ENCODE results near the gene CCT8. TPM values are rescaled to one million over a fixed set of nuclear protein-coding genes. Genes with fewer than 3 reads are reported as not detected.

The CCT8 gene, protein sequence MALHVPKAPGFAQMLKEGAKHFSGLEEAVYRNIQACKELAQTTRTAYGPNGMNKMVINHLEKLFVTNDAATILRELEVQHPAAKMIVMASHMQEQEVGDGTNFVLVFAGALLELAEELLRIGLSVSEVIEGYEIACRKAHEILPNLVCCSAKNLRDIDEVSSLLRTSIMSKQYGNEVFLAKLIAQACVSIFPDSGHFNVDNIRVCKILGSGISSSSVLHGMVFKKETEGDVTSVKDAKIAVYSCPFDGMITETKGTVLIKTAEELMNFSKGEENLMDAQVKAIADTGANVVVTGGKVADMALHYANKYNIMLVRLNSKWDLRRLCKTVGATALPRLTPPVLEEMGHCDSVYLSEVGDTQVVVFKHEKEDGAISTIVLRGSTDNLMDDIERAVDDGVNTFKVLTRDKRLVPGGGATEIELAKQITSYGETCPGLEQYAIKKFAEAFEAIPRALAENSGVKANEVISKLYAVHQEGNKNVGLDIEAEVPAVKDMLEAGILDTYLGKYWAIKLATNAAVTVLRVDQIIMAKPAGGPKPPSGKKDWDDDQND
- total RNA-seq (100 to 1,000 TPM; 122 to 130 TPM), polyA plus RNA-seq (ENCODE audit: insufficient read length in 2 of 2) (100 to 1,000 TPM; 143 to 155 TPM)
- long read RNA-seq, donor 1, transcript CCT8-201 (15 exons, 2,005 nt), result major isoform, 49 of 116 reads
- long read RNA-seq, donor 1, partial matches to known transcripts, result 54 of 116 reads
- long read RNA-seq, donor 1, other reads (novel, unspliced or antisense), result 10 of 116 reads
- long read RNA-seq, donor 2, transcript CCT8-201 (15 exons, 2,005 nt), result major isoform, 17 of 23 reads
- long read RNA-seq, donor 2, partial matches to known transcripts, result 5 of 23 reads
- long read RNA-seq, donor 2, other reads (novel, unspliced or antisense), result 0 of 23 reads
- long read RNA-seq, donor 3, transcript CCT8-201 (15 exons, 2,005 nt), result major isoform, 18 of 25 reads
- long read RNA-seq, donor 3, partial matches to known transcripts, result 6 of 25 reads
- long read RNA-seq, donor 3, other reads (novel, unspliced or antisense), result 0 of 25 reads
- long read RNA-seq, donor 4, transcript CCT8-210 (5 exons, 1,326 nt), result minor isoform, 7 of 168 reads
- long read RNA-seq, donor 4, transcript CCT8-201 (15 exons, 2,005 nt), result major isoform, 39 of 168 reads
- long read RNA-seq, donor 4, partial matches to known transcripts, result 113 of 168 reads
- long read RNA-seq, donor 4, other reads (novel, unspliced or antisense), result 6 of 168 reads

DNA sequence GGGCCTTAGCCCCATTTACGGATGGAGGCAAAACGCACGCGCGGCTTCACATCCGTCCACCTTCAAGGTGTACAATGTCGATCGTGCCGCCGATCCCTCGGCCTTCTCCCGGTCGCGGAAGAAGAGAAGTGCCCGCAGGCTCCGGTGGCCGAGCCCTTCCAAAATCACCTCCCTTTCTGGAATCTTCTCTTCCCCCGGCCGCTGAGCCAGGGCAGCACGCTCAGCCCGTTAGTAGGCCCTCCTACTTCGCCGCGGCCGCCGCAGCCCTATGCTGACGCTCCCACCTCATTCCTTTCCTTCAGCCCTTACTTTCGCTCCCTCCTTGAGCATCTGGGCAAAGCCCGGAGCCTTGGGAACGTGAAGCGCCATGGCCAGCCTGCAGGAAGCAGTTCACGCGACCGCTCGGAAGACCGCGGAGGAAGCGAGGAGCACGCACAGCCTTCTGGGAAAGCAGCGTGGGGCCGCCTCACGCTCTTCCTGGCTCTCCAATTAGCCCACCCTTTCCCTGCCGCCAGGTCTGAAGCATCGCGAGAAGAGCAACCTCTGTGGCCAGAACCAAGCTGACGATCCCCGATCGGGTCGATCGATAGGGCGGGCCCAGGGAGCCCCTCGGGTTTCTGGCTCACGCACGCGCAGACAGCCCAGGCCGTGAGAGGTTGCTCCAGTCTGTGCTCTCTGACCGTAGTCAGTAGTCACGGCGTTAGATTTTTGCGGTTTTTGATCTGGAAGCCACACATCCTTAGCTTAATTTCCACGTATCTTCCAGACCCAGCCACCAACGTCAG lies at the start of gene CCT8:
CCT8 (minus strand) TSS at position 427 of the 785 bp plus-strand sequence; CDS start at position 369, 58 bp downstream.
- peaks cover 10% of the 10 kb centered on the region for H3K4me1 ChIP-seq (ENCODE audit: control insufficient read depth, insufficient read depth, low read length)
- DNase-seq (ENCODE audit: low read depth in 4 of 6, low spot score in 6 of 6), result peak; percentile 96 to 100 (median 100)
- 0% methylated on average over 62 of the region's 62 CpGs for WGBS (ENCODE audit: insufficient coverage)

DNA sequence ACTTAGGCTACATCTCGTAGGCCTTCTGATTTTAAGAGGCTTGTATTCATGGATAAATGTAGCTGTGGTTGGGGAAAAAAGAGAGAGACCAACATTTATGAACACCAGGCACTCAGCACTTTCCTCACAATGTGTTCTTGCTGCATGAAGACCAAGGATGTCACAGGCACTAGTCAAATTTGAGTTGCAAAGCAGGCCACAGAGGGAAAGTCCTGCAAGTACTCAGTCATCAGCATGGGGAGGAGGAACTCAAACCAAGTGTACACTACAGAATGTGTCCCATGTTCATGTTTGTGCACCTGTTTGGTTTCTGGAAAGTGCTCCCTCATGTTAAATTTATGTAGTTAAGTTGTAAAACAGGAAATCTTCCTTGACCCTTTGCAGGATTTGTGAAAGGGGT lies 48.3 kb upstream of the CCT8 start:
- H3K4me1 ChIP-seq (ENCODE audit: control insufficient read depth, insufficient read depth, low read length), result no peaks in the 10 kb centered on the region
- DNase-seq (ENCODE audit: low read depth in 4 of 6, low spot score in 6 of 6), result no peak
- H3K27ac ChIP-seq (ENCODE audit: low read depth, low read length), result no peak overlapping the region
- H3K36me3 ChIP-seq (ENCODE audit: control insufficient read depth, insufficient read depth, low read length), result no peaks in the 10 kb centered on the region
- no peak overlapping the region for H3K4me3 ChIP-seq (ENCODE audit: low read depth, low read length)
- no peaks in the 10 kb centered on the region for H3K9me3 ChIP-seq (ENCODE audit: control insufficient read depth, insufficient read depth, low read length)
- no peaks in the 10 kb centered on the region for H3K27me3 ChIP-seq (ENCODE audit: control insufficient read depth, insufficient read depth, low read length)
- WGBS (ENCODE audit: insufficient coverage), result no CpG with 5 or more reads among the region's 1 CpG

More for the DNA sequence above, at the start of gene CCT8:
- peak within 1 kb of the TSS; percentile 96 for H3K27ac ChIP-seq (ENCODE audit: low read depth, low read length)
- H3K36me3 ChIP-seq (ENCODE audit: control insufficient read depth, insufficient read depth, low read length), result peaks cover 3% of the 10 kb centered on the region
- H3K9me3 ChIP-seq (ENCODE audit: control insufficient read depth, insufficient read depth, low read length), result no peaks in the 10 kb centered on the region
- no peaks in the 10 kb centered on the region for H3K27me3 ChIP-seq (ENCODE audit: control insufficient read depth, insufficient read depth, low read length)
- peak within 1 kb of the TSS; percentile 98 for H3K4me3 ChIP-seq (ENCODE audit: low read depth, low read length)

DNA sequence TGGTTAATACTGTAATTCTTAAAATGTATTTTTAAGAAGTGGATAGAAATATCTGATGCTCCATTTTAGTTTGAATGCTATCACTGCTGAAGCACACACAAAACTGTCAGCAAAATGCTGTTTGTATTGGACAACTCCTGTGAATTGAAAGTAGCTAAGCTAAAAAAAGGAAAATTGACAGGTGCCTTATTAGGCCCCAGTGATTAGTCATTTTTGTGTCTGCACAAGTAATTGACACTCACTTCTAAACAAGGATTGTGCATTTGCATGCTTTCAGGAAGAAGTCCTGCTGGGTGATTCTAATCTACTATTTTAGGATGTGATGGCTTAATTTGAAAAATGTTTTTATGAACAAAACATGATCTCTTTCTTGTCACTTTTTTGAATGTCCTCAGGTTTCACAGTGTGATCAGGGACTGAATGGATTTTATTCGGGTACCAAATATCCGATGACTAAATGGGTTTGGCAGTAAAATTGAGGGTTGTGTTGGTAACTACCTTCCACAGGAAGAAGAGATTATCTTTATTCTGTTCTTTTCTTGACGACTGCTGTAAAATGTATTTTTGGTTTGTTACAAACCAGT lies 44.0 kb upstream of the CCT8 start:
- Histone ChIP-seq H3K36me3 (ENCODE audit: control insufficient read depth, insufficient read depth, low read length) (no peaks in the 10 kb centered on the region), H3K4me3 (ENCODE audit: low read depth, low read length) (no peak overlapping the region), H3K4me1 (ENCODE audit: control insufficient read depth, insufficient read depth, low read length) (no peaks in the 10 kb centered on the region), H3K27me3 (ENCODE audit: control insufficient read depth, insufficient read depth, low read length) (no peaks in the 10 kb centered on the region), H3K9me3 (ENCODE audit: control insufficient read depth, insufficient read depth, low read length) (no peaks in the 10 kb centered on the region), H3K27ac (ENCODE audit: low read depth, low read length) (no peak overlapping the region)
- no peak for DNase-seq (ENCODE audit: low read depth in 4 of 6, low spot score in 6 of 6)
- no CpG with 5 or more reads among the region's 3 CpGs for WGBS (ENCODE audit: insufficient coverage)

DNA sequence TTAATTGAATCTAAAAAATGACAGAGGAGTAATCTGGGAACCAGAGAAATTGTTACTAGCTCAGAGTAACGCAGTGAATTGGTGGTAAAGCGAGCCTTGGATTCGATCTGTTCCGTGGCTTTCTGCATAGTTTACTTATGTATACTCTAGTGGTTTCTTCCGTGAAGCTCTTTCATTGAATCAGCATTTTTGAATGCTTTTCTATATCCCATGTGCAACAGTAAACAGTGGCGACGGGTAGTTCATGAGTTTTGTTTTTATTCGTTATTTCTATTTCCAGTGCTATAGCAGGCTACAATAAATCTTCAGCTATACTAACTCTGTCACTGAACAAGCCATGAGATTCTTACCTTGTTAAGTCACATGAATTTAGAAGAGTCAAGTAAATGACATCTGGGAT lies 42.5 kb upstream of the CCT8 start:
- H3K4me1 ChIP-seq (ENCODE audit: control insufficient read depth, insufficient read depth, low read length), result no peaks in the 10 kb centered on the region
- H3K4me3 ChIP-seq (ENCODE audit: low read depth, low read length), result no peak overlapping the region
- H3K36me3 ChIP-seq (ENCODE audit: control insufficient read depth, insufficient read depth, low read length), result no peaks in the 10 kb centered on the region
- no peak for DNase-seq (ENCODE audit: low read depth in 4 of 6, low spot score in 6 of 6)
- no peak overlapping the region for H3K27ac ChIP-seq (ENCODE audit: low read depth, low read length)
- no peaks in the 10 kb centered on the region for H3K9me3 ChIP-seq (ENCODE audit: control insufficient read depth, insufficient read depth, low read length)
- no peaks in the 10 kb centered on the region for H3K27me3 ChIP-seq (ENCODE audit: control insufficient read depth, insufficient read depth, low read length)
- 86% methylated on average over 4 of the region's 8 CpGs for WGBS (ENCODE audit: insufficient coverage)

GRCh38 chr21:29114765-29115500 lies 41.5 kb upstream of the CCT8 start:
- DNase-seq (ENCODE audit: low read depth in 4 of 6, low spot score in 6 of 6), result peak in 1 of 6 donors; percentile 50

GRCh38 chr21:29105218-29105617 lies 31.8 kb upstream of the CCT8 start:
- Histone ChIP-seq H3K27me3 (ENCODE audit: control insufficient read depth, insufficient read depth, low read length) (no peaks in the 10 kb centered on the region), H3K9me3 (ENCODE audit: control insufficient read depth, insufficient read depth, low read length) (no peaks in the 10 kb centered on the region), H3K27ac (ENCODE audit: low read depth, low read length) (no peak overlapping the region), H3K36me3 (ENCODE audit: control insufficient read depth, insufficient read depth, low read length) (no peaks in the 10 kb centered on the region), H3K4me1 (ENCODE audit: control insufficient read depth, insufficient read depth, low read length) (no peaks in the 10 kb centered on the region), H3K4me3 (ENCODE audit: low read depth, low read length) (no peak overlapping the region)
- DNase-seq (ENCODE audit: low read depth in 4 of 6, low spot score in 6 of 6), result no peak
- 100% methylated on average over 1 of the region's 3 CpGs for WGBS (ENCODE audit: insufficient coverage)

More at GRCh38 chr21:29114765-29115500, 41.5 kb upstream of the CCT8 start:
- Histone ChIP-seq H3K4me3 (ENCODE audit: low read depth, low read length) (no peak overlapping the region), H3K27ac (ENCODE audit: low read depth, low read length) (no peak overlapping the region), H3K27me3 (ENCODE audit: control insufficient read depth, insufficient read depth, low read length) (no peaks in the 10 kb centered on the region), H3K4me1 (ENCODE audit: control insufficient read depth, insufficient read depth, low read length) (no peaks in the 10 kb centered on the region), H3K36me3 (ENCODE audit: control insufficient read depth, insufficient read depth, low read length) (no peaks in the 10 kb centered on the region), H3K9me3 (ENCODE audit: control insufficient read depth, insufficient read depth, low read length) (no peaks in the 10 kb centered on the region)
- 40% methylated on average over 3 of the region's 5 CpGs for WGBS (ENCODE audit: insufficient coverage)

DNA sequence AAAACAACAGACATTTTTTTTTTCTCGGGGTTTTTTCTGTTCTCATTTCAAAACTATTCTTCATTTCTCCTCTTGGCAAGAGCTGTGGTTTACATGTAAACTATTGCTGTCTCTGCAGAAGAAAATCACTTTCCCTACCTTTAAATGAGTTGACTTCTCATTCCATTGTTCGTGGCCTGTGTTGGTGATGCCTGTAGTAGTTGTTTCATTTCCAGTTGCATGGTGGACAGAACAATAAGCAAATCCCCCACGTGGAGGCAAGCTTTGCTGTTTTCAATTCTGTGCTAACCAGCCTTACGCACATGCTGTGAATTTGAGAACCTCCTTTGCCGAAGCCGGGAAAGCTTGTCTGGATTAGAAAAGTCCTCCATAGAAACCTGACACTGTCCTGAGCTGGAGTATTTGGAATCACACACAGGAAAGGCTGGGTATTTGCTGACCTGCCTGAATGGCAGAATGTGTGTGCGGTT lies 30.8 kb upstream of the CCT8 start:
- no peaks in the 10 kb centered on the region for H3K27me3 ChIP-seq (ENCODE audit: control insufficient read depth, insufficient read depth, low read length)
- H3K4me3 ChIP-seq (ENCODE audit: low read depth, low read length), result no peak overlapping the region
- no peaks in the 10 kb centered on the region for H3K36me3 ChIP-seq (ENCODE audit: control insufficient read depth, insufficient read depth, low read length)
- no peaks in the 10 kb centered on the region for H3K4me1 ChIP-seq (ENCODE audit: control insufficient read depth, insufficient read depth, low read length)
- WGBS (ENCODE audit: insufficient coverage), result 56% methylated on average over 4 of the region's 7 CpGs
- no peak overlapping the region for H3K27ac ChIP-seq (ENCODE audit: low read depth, low read length)
- DNase-seq (ENCODE audit: low read depth in 4 of 6, low spot score in 6 of 6), result no peak
- H3K9me3 ChIP-seq (ENCODE audit: control insufficient read depth, insufficient read depth, low read length), result no peaks in the 10 kb centered on the region

DNA sequence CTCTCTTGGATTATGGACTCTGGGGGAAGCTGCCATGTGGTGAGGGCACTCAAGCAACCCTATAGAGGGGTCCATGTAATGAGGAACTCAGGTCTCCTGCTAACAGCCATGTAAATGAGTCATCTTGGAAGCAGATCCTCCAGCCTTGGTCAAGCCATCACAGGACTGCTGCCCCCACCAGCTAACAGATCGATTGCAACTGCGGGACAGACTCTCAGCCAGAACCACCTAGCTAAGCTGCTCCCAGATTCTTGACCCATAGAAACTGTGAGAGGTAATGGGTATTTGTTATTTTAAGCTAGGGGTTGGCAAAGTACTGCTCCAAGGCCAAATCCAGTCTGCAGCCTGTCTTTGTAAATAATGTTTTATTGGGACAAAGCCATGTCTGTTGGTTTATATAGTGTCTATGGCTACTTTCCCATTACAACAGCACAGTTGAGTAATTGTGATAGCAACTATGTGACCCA lies 29.4 kb upstream of the CCT8 start:
- WGBS (ENCODE audit: insufficient coverage), result no CpG with 5 or more reads among the region's 2 CpGs
- no peak overlapping the region for H3K27ac ChIP-seq (ENCODE audit: low read depth, low read length)

More for the DNA sequence above, 29.4 kb upstream of the CCT8 start:
- no peaks in the 10 kb centered on the region for H3K4me1 ChIP-seq (ENCODE audit: control insufficient read depth, insufficient read depth, low read length)
- no peaks in the 10 kb centered on the region for H3K27me3 ChIP-seq (ENCODE audit: control insufficient read depth, insufficient read depth, low read length)
- no peaks in the 10 kb centered on the region for H3K36me3 ChIP-seq (ENCODE audit: control insufficient read depth, insufficient read depth, low read length)
- no peak overlapping the region for H3K4me3 ChIP-seq (ENCODE audit: low read depth, low read length)
- H3K9me3 ChIP-seq (ENCODE audit: control insufficient read depth, insufficient read depth, low read length), result no peaks in the 10 kb centered on the region
- DNase-seq (ENCODE audit: low read depth in 4 of 6, low spot score in 6 of 6), result no peak

Measured in spinal cord (tissue), 10 donors.